HUES64 (cell line): Measurements from ENCODE around the gene SPN.
"Not testable (repeated sequence)": the region's sequence is repeated elsewhere in the genome, so short reads cannot be mapped to it uniquely, and the experiment has no call there.

Experiments
- H3K27ac ChIP-seq: 2 replicates; pipeline ENCODE4 v1.7.0; 2013; ENCODE audit warnings: low read depth, low read length, inconsistent platforms
- H3K27me3 ChIP-seq: 2 replicates; pipeline ENCODE4 v1.6.1; 2013; ENCODE audit warnings: mild to moderate bottlenecking, low read length; ENCODE audit not compliant: insufficient read depth
- H3K36me3 ChIP-seq: 2 replicates; pipeline ENCODE4 v1.6.1; 2013; ENCODE audit warnings: mild to moderate bottlenecking, low read length; ENCODE audit not compliant: insufficient read depth
- H3K4me1 ChIP-seq: 2 replicates; pipeline ENCODE4 v1.6.1; 2013; ENCODE audit warnings: mild to moderate bottlenecking, low read length, moderate library complexity; ENCODE audit not compliant: insufficient read depth
- H3K4me3 ChIP-seq: 2 replicates; pipeline ENCODE4 v1.5.1; 2013; ENCODE audit warnings: mild to moderate bottlenecking, low read length, moderate library complexity
- H3K9ac ChIP-seq: 2 replicates; pipeline ENCODE4 v1.6.1; 2013; ENCODE audit warnings: mild to moderate bottlenecking, low read depth, low read length
- H3K9me3 ChIP-seq: 2 replicates; pipeline ENCODE4 v1.6.1; 2013; ENCODE audit warnings: low read depth, low read length; ENCODE audit not compliant: insufficient read depth
- WGBS: fragments of 150-250, 120-280 bp; methylation state at CpG from one replicate; pipeline ENCODE4 v1.1.7; 2013; ENCODE audit warnings: missing lambda C conversion rate; 5-methylcytosine and 5-hydroxymethylcytosine counted together

The SPN gene

GRCh38 chr16:29628707-29629106 is 34.3 kb upstream of the SPN start:
- not testable (repeated sequence) for H3K36me3 ChIP-seq, H3K4me1 ChIP-seq, H3K9ac ChIP-seq, H3K9me3 ChIP-seq, H3K27ac ChIP-seq, H3K27me3 ChIP-seq, H3K4me3 ChIP-seq
- WGBS, result 87% methylated on average over 3 of the region's 10 CpGs

GRCh38 chr16:29629318-29629717 is 33.7 kb upstream of the SPN start:
- H3K27me3 ChIP-seq, H3K4me1 ChIP-seq, H3K4me3 ChIP-seq, H3K9me3 ChIP-seq, H3K36me3 ChIP-seq, H3K27ac ChIP-seq, H3K9ac ChIP-seq: not testable (repeated sequence)
- WGBS, result 86% methylated on average over 10 of the region's 10 CpGs

- not testable (repeated sequence) for H3K9me3 ChIP-seq, H3K27me3 ChIP-seq, H3K4me1 ChIP-seq, H3K9ac ChIP-seq, H3K36me3 ChIP-seq, H3K4me3 ChIP-seq, H3K27ac ChIP-seq
- WGBS, result 43% methylated on average over 19 of the region's 20 CpGs
Observed at GRCh38 chr16:29631658-29632057, 31.4 kb upstream of the SPN start.

- not testable (repeated sequence) for H3K9ac ChIP-seq, H3K9me3 ChIP-seq, H3K4me1 ChIP-seq, H3K27me3 ChIP-seq, H3K27ac ChIP-seq, H3K36me3 ChIP-seq, H3K4me3 ChIP-seq
- WGBS, result 84% methylated on average over 15 of the region's 16 CpGs
Observed at GRCh38 chr16:29635902-29636301, 27.1 kb upstream of the SPN start.

- not testable (repeated sequence) for H3K27ac ChIP-seq, H3K27me3 ChIP-seq, H3K9ac ChIP-seq, H3K4me1 ChIP-seq, H3K9me3 ChIP-seq, H3K36me3 ChIP-seq, H3K4me3 ChIP-seq
- WGBS, result 43% methylated on average over 1 of the region's 5 CpGs
Observed at GRCh38 chr16:29636368-29636767, 26.7 kb upstream of the SPN start.

GRCh38 chr16:29638751-29639150 is 24.3 kb upstream of the SPN start:
- not testable (repeated sequence) for H3K27ac ChIP-seq, H3K27me3 ChIP-seq, H3K9me3 ChIP-seq, H3K4me1 ChIP-seq, H3K9ac ChIP-seq, H3K36me3 ChIP-seq, H3K4me3 ChIP-seq
- WGBS, result 88% methylated on average over 8 of the region's 8 CpGs

GRCh38 chr16:29641561-29641960 is 21.5 kb upstream of the SPN start:
- Histone ChIP-seq H3K36me3 (no peaks in the 10 kb centered on the region), H3K9ac (no peak overlapping the region), H3K4me1 (no peaks in the 10 kb centered on the region), H3K27me3 (no peaks in the 10 kb centered on the region), H3K4me3 (no peak overlapping the region), H3K27ac (no peak overlapping the region), H3K9me3 (no peaks in the 10 kb centered on the region)
- 87% methylated on average over 3 of the region's 3 CpGs for WGBS

GRCh38 chr16:29643596-29643995 is 19.5 kb upstream of the SPN start:
- whole genome bisulfite sequencing, result 97% methylated on average over 7 of the region's 7 CpGs
- Histone ChIP-seq H3K4me1 (no peaks in the 10 kb centered on the region), H3K9me3 (no peaks in the 10 kb centered on the region), H3K9ac (no peak overlapping the region), H3K27ac (no peak overlapping the region), H3K27me3 (no peaks in the 10 kb centered on the region), H3K36me3 (no peaks in the 10 kb centered on the region), H3K4me3 (no peak overlapping the region)

GRCh38 chr16:29644338-29644857 is 18.6 kb upstream of the SPN start:
- Histone ChIP-seq H3K36me3 (no peaks in the 10 kb centered on the region), H3K9ac (no peak overlapping the region), H3K9me3 (no peaks in the 10 kb centered on the region), H3K27me3 (no peaks in the 10 kb centered on the region), H3K27ac (no peak overlapping the region), H3K4me1 (peaks cover 3% of the 10 kb centered on the region), H3K4me3 (no peak overlapping the region)
- 90% methylated on average over 9 of the region's 9 CpGs for WGBS

- no peaks in the 10 kb centered on the region for H3K36me3 ChIP-seq
- no peaks in the 10 kb centered on the region for H3K27me3 ChIP-seq
- no peak overlapping the region for H3K27ac ChIP-seq
- peaks cover 8% of the 10 kb centered on the region for H3K4me1 ChIP-seq
- H3K9me3 ChIP-seq, result no peaks in the 10 kb centered on the region
- H3K4me3 ChIP-seq, result no peak overlapping the region
- WGBS, result 96% methylated on average over 4 of the region's 4 CpGs
- H3K9ac ChIP-seq, result no peak overlapping the region
Observed at GRCh38 chr16:29644973-29645693, 17.9 kb upstream of the SPN start.

- Histone ChIP-seq H3K27me3 (no peaks in the 10 kb centered on the region), H3K36me3 (no peaks in the 10 kb centered on the region), H3K9ac (no peak overlapping the region), H3K4me1 (peaks cover 8% of the 10 kb centered on the region), H3K27ac (no peak overlapping the region), H3K9me3 (no peaks in the 10 kb centered on the region), H3K4me3 (no peak overlapping the region)
- 82% methylated on average over 4 of the region's 4 CpGs for WGBS
Observed at GRCh38 chr16:29645694-29646187, 17.3 kb upstream of the SPN start.

GRCh38 chr16:29646947-29647346 is 16.1 kb upstream of the SPN start:
- no peak overlapping the region for H3K9ac ChIP-seq
- no peak overlapping the region for H3K4me3 ChIP-seq
- H3K36me3 ChIP-seq, result no peaks in the 10 kb centered on the region
- no peaks in the 10 kb centered on the region for H3K9me3 ChIP-seq
- no peak overlapping the region for H3K27ac ChIP-seq
- peaks cover 8% of the 10 kb centered on the region for H3K4me1 ChIP-seq
- no peaks in the 10 kb centered on the region for H3K27me3 ChIP-seq
- 96% methylated on average over 3 of the region's 3 CpGs for WGBS
